ENCODE results near the gene ACO2.

DNA sequence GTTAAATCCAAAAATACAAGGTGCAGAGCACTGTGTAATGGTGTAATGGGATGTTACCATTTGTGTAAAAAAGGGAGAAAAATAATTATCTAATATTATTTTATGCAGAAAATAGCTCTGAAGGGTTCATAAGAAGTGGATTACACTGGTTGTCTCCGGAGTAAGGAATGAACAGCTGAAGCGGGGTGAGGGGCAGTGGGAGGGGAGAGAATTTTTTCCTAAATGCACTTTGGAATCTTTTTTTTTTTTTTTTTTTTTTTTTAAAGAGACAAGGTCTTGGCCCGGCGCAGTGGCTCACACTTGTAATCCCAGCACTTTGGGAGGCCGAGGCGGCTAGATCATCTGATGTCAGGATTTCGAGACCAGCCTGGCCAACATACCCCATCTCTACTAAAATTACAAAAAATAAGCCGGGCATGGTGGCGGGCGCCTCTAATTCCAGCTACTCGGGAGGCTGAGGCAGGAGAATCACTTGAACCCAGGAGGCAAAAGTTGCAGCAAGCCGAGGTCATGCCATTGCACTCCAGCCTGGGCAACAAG is 82.1 kb downstream of the ACO2 start:
- TF ChIP-seq, protein P1, sequence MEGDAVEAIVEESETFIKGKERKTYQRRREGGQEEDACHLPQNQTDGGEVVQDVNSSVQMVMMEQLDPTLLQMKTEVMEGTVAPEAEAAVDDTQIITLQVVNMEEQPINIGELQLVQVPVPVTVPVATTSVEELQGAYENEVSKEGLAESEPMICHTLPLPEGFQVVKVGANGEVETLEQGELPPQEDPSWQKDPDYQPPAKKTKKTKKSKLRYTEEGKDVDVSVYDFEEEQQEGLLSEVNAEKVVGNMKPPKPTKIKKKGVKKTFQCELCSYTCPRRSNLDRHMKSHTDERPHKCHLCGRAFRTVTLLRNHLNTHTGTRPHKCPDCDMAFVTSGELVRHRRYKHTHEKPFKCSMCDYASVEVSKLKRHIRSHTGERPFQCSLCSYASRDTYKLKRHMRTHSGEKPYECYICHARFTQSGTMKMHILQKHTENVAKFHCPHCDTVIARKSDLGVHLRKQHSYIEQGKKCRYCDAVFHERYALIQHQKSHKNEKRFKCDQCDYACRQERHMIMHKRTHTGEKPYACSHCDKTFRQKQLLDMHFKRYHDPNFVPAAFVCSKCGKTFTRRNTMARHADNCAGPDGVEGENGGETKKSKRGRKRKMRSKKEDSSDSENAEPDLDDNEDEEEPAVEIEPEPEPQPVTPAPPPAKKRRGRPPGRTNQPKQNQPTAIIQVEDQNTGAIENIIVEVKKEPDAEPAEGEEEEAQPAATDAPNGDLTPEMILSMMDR (conservative IDR thresholded peaks at IDR 0.05; ENCODE audit: low read depth, low read length) = no peak
- TF ChIP-seq MAFK (IDR thresholded peaks at IDR 0.05; ENCODE audit: low read depth, low read length) (no peak), POLR2A (IDR thresholded peaks at IDR 0.05; ENCODE audit: low read depth, low read length) (no peak), RFX5 (IDR thresholded peaks at IDR 0.05; ENCODE audit: low read depth, low read length) (no peak)
